ENCODE measurements around the gene MICALL2.

GRCh38 chr7:1413936-1414639 lies 45.2 kb downstream of the MICALL2 start:
- no peak for TF ChIP-seq EZH2phosphoT487 (IDR thresholded peaks at IDR 0.05; ENCODE audit: insufficient read depth, low read depth)
- no peak for TF ChIP-seq EZH2 (IDR thresholded peaks at IDR 0.05; ENCODE audit: insufficient read depth, poor library complexity, severe bottlenecking)
